ENCODE measurements around the gene SLC35A3. TPM values are rescaled to one million over a fixed set of nuclear protein-coding genes. Genes with fewer than 3 reads are reported as not detected.

SLC35A3 gene
- total and polyA plus RNA-seq, 9 of the 15 experiments (the other 6 are each of a cell fraction or from before 2014, with no cell fraction given): 3.5 to 21.7 (median 13.2) TPM

DNA sequence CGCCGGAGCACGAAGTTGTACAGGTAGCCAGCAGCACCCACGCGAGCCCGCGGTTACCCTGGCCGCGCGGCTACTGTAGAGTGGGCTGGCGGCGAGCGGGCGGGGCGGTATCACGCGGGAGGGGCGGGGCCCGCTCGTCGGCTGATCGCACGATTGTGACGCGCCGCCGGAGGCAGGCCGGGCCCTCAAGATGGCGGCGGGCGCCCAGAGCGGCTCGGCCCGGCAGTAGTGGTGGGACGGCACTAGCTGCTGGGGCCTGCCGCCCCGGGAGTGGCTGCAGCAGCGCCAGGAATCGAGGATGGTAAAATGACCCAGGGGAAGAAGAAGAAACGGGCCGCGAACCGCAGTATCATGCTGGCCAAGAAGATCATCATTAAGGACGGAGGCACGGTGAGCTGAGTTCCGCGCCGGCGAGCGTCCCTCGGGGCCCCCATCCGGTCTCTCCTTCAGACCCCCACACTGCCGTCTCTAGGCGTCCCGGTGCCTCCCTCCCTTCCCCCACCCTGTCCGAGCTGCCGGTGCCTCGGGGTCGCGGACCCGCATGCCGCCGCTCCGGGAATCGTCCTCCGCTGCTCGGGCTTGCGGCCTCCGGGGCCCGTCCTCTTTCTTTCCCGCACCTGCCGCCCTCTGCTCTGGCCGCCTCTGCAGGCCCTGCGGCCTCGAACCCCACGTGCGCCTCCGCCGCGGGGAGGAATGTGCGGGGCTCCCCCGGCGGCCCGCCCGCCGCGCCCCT is 68.3 kb downstream of the SLC35A3 start (continued):
- TF ChIP-seq NR4A1 (CRISPR knock-in tag; IDR thresholded peaks at IDR 0.05) (no peak), NR4A1 (tag; IDR thresholded peaks at IDR 0.05) (no peak), GTF2F1 (IDR thresholded peaks at IDR 0.05; ENCODE audit: low read depth, low read length) (peak; percentile 89; the same call in 1 of the 2 replicates), ZNF586 (CRISPR knock-in tag; conservative IDR thresholded peaks at IDR 0.05) (no peak), TEAD4 (IDR thresholded peaks at IDR 0.05; ENCODE audit: low read length) (no peak; the same call in 1 of the 2 replicates), TEAD4 (CRISPR knock-in tag; IDR thresholded peaks at IDR 0.05; ENCODE audit: borderline replicate concordance) (no peak), PHB2 (IDR thresholded peaks at IDR 0.05; ENCODE audit: low read depth) (no peak), ARID1B (IDR thresholded peaks at IDR 0.05) (no peak; the same call in 1 of the 2 replicates), KHSRP (IDR thresholded peaks at IDR 0.05) (no peak), U2AF1 (optimal IDR thresholded peaks at IDR 0.05; ENCODE audit: low read depth, low read length) (peak; percentile 51), ZBED1 (IDR thresholded peaks at IDR 0.05) (no peak; the same call in 1 of the 2 replicates), CBX3 (IDR thresholded peaks at IDR 0.05; ENCODE audit: borderline replicate concordance in 1 of 2, low read length in 2 of 2) (peak in 1 of 2 experiments; percentile 51; a peak in 1 of 3 replicates), PHF20 (IDR thresholded peaks at IDR 0.05; ENCODE audit: partially characterized antibody) (peak; percentile 69), ZNF551 (CRISPR knock-in tag; IDR thresholded peaks at IDR 0.05) (no peak), ZSCAN32 (CRISPR knock-in tag; IDR thresholded peaks at IDR 0.05) (no peak), ZNF175 (CRISPR knock-in tag; IDR thresholded peaks at IDR 0.05; ENCODE audit: low read depth) (no peak)
- TF ChIP-seq, protein P1, sequence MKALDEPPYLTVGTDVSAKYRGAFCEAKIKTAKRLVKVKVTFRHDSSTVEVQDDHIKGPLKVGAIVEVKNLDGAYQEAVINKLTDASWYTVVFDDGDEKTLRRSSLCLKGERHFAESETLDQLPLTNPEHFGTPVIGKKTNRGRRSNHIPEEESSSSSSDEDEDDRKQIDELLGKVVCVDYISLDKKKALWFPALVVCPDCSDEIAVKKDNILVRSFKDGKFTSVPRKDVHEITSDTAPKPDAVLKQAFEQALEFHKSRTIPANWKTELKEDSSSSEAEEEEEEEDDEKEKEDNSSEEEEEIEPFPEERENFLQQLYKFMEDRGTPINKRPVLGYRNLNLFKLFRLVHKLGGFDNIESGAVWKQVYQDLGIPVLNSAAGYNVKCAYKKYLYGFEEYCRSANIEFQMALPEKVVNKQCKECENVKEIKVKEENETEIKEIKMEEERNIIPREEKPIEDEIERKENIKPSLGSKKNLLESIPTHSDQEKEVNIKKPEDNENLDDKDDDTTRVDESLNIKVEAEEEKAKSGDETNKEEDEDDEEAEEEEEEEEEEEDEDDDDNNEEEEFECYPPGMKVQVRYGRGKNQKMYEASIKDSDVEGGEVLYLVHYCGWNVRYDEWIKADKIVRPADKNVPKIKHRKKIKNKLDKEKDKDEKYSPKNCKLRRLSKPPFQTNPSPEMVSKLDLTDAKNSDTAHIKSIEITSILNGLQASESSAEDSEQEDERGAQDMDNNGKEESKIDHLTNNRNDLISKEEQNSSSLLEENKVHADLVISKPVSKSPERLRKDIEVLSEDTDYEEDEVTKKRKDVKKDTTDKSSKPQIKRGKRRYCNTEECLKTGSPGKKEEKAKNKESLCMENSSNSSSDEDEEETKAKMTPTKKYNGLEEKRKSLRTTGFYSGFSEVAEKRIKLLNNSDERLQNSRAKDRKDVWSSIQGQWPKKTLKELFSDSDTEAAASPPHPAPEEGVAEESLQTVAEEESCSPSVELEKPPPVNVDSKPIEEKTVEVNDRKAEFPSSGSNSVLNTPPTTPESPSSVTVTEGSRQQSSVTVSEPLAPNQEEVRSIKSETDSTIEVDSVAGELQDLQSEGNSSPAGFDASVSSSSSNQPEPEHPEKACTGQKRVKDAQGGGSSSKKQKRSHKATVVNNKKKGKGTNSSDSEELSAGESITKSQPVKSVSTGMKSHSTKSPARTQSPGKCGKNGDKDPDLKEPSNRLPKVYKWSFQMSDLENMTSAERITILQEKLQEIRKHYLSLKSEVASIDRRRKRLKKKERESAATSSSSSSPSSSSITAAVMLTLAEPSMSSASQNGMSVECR (CRISPR knock-in tag; IDR thresholded peaks at IDR 0.05): peak; percentile 45; the same call in 1 of the 2 replicates
- TF ChIP-seq, protein P2, sequence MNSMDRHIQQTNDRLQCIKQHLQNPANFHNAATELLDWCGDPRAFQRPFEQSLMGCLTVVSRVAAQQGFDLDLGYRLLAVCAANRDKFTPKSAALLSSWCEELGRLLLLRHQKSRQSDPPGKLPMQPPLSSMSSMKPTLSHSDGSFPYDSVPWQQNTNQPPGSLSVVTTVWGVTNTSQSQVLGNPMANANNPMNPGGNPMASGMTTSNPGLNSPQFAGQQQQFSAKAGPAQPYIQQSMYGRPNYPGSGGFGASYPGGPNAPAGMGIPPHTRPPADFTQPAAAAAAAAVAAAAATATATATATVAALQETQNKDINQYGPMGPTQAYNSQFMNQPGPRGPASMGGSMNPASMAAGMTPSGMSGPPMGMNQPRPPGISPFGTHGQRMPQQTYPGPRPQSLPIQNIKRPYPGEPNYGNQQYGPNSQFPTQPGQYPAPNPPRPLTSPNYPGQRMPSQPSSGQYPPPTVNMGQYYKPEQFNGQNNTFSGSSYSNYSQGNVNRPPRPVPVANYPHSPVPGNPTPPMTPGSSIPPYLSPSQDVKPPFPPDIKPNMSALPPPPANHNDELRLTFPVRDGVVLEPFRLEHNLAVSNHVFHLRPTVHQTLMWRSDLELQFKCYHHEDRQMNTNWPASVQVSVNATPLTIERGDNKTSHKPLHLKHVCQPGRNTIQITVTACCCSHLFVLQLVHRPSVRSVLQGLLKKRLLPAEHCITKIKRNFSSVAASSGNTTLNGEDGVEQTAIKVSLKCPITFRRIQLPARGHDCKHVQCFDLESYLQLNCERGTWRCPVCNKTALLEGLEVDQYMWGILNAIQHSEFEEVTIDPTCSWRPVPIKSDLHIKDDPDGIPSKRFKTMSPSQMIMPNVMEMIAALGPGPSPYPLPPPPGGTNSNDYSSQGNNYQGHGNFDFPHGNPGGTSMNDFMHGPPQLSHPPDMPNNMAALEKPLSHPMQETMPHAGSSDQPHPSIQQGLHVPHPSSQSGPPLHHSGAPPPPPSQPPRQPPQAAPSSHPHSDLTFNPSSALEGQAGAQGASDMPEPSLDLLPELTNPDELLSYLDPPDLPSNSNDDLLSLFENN (IDR thresholded peaks at IDR 0.05; ENCODE audit: low read depth in 2 of 2, low read length in 2 of 2): peak in 1 of 2 experiments; percentile 39; a peak in 1 of 4 replicates
- TF ChIP-seq, protein P3, sequence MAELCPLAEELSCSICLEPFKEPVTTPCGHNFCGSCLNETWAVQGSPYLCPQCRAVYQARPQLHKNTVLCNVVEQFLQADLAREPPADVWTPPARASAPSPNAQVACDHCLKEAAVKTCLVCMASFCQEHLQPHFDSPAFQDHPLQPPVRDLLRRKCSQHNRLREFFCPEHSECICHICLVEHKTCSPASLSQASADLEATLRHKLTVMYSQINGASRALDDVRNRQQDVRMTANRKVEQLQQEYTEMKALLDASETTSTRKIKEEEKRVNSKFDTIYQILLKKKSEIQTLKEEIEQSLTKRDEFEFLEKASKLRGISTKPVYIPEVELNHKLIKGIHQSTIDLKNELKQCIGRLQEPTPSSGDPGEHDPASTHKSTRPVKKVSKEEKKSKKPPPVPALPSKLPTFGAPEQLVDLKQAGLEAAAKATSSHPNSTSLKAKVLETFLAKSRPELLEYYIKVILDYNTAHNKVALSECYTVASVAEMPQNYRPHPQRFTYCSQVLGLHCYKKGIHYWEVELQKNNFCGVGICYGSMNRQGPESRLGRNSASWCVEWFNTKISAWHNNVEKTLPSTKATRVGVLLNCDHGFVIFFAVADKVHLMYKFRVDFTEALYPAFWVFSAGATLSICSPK (IDR thresholded peaks at IDR 0.05; ENCODE audit: borderline replicate concordance): no peak
